ELF-1 (cell line): ENCODE results near the gene SV2C.
"Not testable (repeated sequence)": the region's sequence is repeated elsewhere in the genome, so short reads cannot be mapped to it uniquely, and the experiment has no call there.

Experiments
- DNase-seq: peaks from one replicate; pipeline ENCODE4 v3.0.0-alpha.2; 2016; ENCODE audit warnings: low read depth, low spot score

The SV2C gene

DNA sequence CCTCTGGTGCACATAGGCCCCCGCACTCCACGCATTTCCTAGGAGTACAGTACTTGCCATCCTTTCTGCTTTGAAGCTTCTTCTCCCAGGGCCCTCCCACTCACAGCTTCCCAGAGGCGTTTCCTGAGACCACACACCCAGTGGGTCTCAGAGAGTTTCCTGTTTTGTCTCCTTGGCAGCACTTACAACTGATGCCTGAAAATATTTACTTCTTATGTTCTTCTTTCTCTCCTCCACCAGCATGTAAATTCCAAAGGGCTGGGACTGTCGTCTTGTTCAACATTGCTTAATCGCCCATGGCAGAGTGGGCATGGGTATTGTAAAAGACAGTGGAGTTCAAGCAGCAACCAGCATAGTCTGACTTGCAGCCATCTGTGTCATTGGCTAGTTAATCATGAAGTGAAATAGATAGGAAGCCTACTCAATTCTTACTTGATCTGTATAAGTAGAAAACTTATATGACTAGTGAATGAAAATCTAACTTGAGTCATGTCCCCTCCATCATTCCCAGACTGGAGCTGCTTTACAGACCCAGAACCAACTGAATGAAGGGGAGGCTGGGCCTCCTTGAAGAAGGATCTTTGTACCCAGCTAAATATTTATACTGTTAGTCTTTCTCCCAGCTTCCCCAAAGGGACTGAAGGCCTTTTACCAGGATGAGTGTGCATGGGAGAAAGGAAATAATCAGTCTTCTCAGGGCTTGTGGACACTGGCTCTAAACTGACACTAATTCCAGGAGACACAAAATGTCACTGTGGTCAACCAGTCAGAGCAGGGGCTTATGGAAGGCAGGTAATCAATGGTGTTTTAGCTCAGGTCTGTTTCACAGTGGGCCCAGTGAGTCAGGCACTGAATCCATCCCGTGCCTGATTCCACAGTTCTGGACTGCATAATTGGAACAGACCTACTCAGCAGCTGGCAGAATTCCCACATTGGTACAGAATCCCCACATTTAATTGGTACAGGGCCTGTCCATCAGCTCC, 116.4 kb downstream of the SV2C start:
- DNase-seq: no peak

DNA sequence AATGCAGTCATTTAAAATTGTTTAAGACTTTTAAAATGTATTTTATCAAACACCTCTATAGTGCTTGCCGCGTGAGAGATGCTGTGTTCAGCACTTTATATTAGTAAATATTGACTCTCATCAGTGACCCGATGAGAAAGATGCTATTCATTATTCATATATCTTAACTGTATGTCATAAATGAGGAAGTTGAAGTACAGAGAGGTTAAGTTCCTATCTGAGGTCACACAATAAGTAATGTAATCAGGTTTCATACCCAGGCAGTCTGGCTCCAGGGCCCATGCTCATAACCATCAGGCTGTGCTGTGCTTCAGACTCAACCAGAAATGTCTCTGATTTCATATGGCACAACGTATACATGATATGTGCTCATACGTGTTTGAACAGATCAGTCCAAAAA, 119.0 kb downstream of the SV2C start:
- no peak for DNase-seq

- no peak for DNase-seq
Measured at GRCh38 chr5:76204191-76204590, 121.0 kb downstream of the SV2C start.

GRCh38 chr5:76204713-76205112, 121.5 kb downstream of the SV2C start:
- DNase-seq: peak; percentile 28

DNA sequence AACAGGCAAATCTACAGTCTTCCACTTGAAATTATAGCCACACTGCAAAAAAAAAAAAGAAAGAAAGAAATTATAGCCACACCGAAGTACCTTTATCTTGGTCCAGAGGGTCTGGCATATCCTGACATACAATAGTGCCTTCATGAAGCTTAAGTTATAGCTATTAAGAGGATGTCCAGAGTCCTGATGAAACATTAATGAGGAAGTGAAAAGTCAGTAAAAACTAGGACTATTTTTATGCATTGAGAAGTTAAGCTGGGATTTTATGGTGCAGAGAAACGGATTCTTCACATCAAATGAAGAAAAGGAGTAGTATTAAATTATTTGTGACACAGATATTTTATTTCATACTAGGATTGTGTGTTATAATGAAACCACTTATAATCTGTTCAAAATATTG, 123.9 kb downstream of the SV2C start:
- no peak for DNase-seq

GRCh38 chr5:76209297-76209696, 126.1 kb downstream of the SV2C start:
- no peak for DNase-seq

- DNase-seq: no peak
Measured at GRCh38 chr5:76210946-76211345, 127.8 kb downstream of the SV2C start.

DNA sequence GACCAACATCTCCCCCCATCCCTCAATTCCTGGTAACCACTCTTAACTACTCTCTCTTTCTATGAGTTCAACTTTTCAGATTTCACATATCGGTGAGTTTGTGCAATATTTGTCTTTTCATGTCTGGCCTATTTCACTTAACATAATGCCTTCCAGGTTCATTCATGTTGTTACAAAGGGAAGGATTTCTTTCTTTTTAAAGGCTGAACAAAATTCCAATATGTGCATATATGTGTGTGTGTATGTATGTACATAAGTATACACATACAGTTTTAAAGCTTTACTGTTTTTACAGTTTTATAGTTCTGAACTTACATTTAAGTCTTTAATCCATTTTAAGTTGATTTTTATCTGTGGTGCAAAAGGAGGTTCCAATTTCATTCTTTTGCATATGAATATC, 130.7 kb downstream of the SV2C start:
- DNase-seq: no peak

DNA sequence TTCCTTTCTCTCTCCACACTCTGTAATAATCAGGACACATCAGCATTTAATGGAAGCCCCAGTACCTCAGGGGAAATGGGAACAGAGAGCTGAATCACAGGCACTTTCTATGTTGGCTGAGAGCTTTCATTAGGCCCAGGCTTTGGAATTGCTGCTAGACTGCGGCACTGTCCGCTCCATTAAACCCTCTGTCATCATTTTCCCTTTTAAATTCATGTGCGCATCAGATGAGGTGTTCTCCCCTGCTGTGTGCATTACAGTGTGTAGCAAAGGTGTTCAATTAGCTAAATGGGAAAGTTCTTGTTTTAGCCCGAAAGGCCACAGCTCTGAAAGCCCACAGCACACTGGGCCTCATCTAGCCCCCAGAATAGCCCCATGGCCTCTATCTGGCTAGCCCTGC, 133.6 kb downstream of the SV2C start:
- DNase-seq: no peak

DNA sequence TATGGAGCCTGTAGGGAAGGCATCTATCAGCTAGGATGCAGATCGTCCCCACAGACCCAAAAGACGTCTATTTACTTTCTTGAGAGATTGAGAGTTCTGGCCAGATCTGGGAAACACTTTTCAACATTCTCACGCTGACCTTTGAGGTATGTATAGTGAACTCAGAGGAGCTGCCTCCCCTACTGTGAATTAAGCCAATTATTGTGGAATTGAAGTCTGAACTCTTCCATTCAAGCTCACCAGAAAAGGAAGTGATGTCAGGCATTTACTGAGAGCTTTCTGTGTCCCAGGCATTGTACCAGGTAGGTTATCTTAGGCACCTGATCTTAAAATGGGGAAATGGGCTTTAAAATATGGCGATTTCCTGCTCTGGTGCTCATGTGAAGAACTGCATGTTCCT, 136.5 kb downstream of the SV2C start:
- DNase-seq: no peak

- no peak for DNase-seq
Measured at GRCh38 chr5:76221311-76221710, 138.1 kb downstream of the SV2C start.

- DNase-seq: no peak
Measured at GRCh38 chr5:76222318-76222717, 139.1 kb downstream of the SV2C start.

GRCh38 chr5:76223696-76224095, 140.5 kb downstream of the SV2C start:
- no peak for DNase-seq

DNA sequence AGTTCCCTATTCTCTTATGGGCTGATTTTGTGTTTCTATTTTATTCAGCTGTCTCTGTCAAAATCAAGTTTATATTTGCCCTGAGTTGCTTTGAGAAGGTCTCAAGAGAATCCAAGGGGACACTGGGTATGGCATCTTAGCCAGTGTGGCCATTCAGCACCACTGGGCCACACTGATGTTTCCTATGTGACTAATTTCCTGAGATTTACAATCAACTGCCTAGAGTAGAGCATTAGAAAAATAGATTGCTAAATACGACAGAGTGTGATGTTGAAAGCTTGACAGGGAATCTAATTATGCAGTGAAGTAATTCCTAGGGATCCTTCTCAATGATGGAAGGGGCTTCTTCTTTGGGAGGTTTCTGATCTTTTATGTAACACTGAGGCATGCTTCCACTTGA, 141.7 kb downstream of the SV2C start:
- no peak for DNase-seq

DNA sequence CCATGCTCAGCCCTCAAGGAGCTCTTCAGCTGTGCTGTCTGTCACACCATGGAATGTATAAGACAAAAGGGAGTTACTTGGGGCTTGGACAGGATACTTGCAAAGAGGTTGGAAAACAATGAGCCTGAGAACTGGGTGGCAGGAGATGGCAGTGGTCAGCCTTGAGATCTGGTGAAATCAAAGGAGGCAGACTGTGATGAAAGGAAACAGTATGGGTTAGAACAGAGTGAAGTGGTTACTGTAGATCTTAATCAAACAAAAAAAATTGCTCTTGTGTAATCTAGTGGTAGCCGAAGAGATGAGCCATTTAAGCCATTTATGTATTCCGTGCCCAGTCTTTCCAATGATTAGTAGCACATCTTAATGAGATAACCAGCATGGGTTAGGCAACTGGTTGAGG, 142.2 kb downstream of the SV2C start:
- DNase-seq: no peak

DNA sequence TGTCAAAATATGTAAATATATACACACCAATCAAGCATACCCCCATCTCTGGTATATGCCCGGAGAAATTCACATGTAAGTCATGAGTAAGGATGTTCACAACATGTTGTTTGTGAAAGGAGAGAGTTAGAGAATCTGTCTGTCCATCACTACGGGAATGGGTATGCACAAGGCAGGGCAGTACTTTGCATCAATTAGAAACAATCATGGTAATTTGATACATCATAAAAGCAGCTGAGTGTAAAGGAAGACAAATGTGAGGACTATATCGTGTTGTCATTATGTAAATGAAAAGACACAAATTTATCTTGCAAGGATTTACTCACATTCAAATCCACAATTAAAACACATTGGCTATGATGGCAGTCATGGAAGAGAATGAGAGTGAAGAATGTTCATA, 146.7 kb downstream of the SV2C start:
- no peak for DNase-seq

DNA sequence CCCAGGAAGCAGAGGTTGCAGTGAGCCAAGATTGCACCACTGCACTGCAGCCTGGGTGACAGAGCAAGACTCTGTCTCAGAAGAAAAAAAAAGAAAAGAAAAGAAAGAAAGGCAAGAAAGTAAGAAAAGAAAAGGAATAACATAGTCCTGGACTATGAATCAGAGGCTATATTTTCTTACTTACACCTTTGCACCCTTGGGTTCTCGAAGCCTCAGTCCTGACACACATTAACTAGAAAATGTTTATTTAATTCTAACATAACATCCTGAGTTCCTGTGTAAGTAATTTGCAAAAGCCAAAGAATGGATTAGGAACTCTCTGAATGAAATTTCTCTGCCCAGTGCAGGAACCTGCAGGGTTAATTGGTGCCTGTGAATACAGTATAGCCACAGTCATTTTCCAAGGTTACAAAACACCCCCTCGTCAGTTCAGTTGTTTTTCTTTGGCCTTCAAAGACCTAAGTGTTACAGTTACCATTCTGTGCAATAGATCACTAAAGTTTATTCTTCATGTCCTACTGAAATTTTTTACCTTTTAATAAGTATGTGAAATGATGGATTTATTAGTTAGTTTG, 147.6 kb downstream of the SV2C start:
- DNase-seq: no peak

DNA sequence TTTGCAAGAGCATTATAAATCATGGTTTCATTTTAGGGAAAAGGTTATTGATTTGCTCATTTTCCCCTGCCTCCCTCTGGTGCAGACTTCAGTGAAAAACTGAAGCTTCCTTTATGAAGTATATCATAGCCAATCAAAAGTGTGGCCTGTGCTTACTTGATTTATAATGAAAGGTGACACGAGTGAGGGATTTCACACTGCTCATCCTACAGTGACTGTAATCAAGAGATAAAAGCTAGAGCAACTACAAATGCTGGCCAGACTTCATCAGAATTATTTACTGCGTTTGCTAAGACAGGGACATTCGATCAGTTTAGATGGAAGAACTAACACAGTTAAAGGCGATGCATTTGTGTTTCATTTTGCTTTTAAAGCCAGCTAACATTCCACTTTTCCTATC, 151.5 kb downstream of the SV2C start:
- no peak for DNase-seq

- no peak for DNase-seq
Measured at GRCh38 chr5:76236684-76237083, 153.5 kb downstream of the SV2C start.

DNA sequence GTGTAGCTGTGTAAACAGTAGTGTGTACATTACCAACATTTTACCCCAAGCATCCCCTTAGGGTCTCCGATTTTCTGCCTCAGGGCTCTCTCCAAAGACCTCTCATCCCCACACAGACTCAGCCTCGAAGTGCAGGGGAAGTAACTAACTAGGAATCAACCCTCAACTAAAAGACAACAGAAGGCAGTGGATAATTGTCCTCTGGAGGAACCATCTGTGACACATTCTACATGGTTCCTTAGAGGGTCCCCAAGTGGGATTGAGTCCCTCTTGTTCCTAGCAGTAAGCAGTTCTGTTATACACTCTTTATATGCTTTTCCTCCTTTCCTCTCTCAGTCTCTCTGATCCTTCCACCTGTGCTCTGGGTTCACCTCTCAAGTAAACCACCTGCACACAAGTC, 157.2 kb downstream of the SV2C start:
- no peak for DNase-seq

- not testable (repeated sequence) for DNase-seq
Measured at GRCh38 chr5:76242155-76242554, 159.0 kb downstream of the SV2C start.

- no peak for DNase-seq
Measured at GRCh38 chr5:76245590-76245989, 162.4 kb downstream of the SV2C start.

- DNase-seq: no peak
Measured at GRCh38 chr5:76249621-76250020, 166.4 kb downstream of the SV2C start.
